A673 (cell line): ENCODE measurements around the gene REST. TPM values are rescaled to one million over a fixed set of nuclear protein-coding genes. Genes with fewer than 3 reads are reported as not detected.

Source experiments
- BruUV-seq: library from RNA; stranded (reverse); fragments of 400-500 nt; replicated peaks from 2 replicates; lab custom pipeline; 2021; lab: Mats Ljungman, UMichigan
- CTCF ChIA-PET: fragments of 300-600 bp; sonication (Branson Sonifier 250); formaldehyde crosslinking; loops from one replicate; lab custom pipeline; 2022; ENCODE audit warnings: antibody characterized with exemption; lab: Charles Lee
- POLR2A ChIA-PET: fragments of 300-600 bp; sonication (Branson Sonifier 250); formaldehyde crosslinking; loops from one replicate; lab custom pipeline; 2022; ENCODE audit warnings: antibody characterized with exemption; ENCODE audit not compliant: low non-redundant PET; lab: Charles Lee
- DNase-seq: peaks from one replicate; pipeline ENCODE4 v3.0.0-alpha.2; 2015; ENCODE audit warnings: low spot score
- H3K27ac ChIP-seq: fragments of 200-600 bp; sonication (generic); 2 replicates; pipeline ENCODE4 v1.5.1; 2016; ENCODE audit warnings: mixed run types, low read depth, mild to moderate bottlenecking, mixed read lengths, antibody characterized with exemption, low read length; ENCODE audit not compliant: poor library complexity, severe bottlenecking
- H3K27me3 ChIP-seq: fragments of 200-600 bp; sonication (generic); replicated peaks from 2 replicates; pipeline ENCODE4 v1.6.1; 2017; ENCODE audit warnings: mixed run types, low read depth, mild to moderate bottlenecking, mixed read lengths, antibody characterized with exemption, low read length; ENCODE audit not compliant: insufficient read depth, poor library complexity
- H3K36me3 ChIP-seq: fragments of 200-600 bp; sonication (generic); 2 replicates; pipeline ENCODE4 v1.6.1; 2016; ENCODE audit warnings: mixed run types, mild to moderate bottlenecking, mixed read lengths, antibody characterized with exemption, low read length; ENCODE audit not compliant: insufficient read depth, poor library complexity, severe bottlenecking
- H3K4me1 ChIP-seq: fragments of 200-600 bp; sonication (generic); 2 replicates; pipeline ENCODE4 v1.6.1; 2017; ENCODE audit warnings: mixed run types, mild to moderate bottlenecking, mixed read lengths, antibody characterized with exemption, low read length; ENCODE audit not compliant: insufficient read depth, poor library complexity, severe bottlenecking
- H3K4me3 ChIP-seq: fragments of 200-600 bp; sonication (generic); 2 replicates; pipeline ENCODE4 v1.5.1; 2016; ENCODE audit warnings: low read depth, mixed run types, mild to moderate bottlenecking, mixed read lengths, low read length; ENCODE audit not compliant: poor library complexity, severe bottlenecking
- H3K9me3 ChIP-seq: fragments of 200-600 bp; sonication (generic); 2 replicates; pipeline ENCODE4 v1.6.1; 2016; ENCODE audit warnings: mixed run types, low read depth, mild to moderate bottlenecking, mixed read lengths, antibody characterized with exemption, low read length; ENCODE audit not compliant: poor library complexity, severe bottlenecking
- EZH2 ChIP-seq: fragments of 200-600 bp; sonication (generic); IDR thresholded peaks from 2 replicates; pipeline ENCODE4 v1.6.1; 2017; ENCODE audit warnings: borderline replicate concordance, low read depth, mild to moderate bottlenecking, mixed read lengths, antibody characterized with exemption, low read length; ENCODE audit not compliant: poor library complexity, severe bottlenecking
- intact Hi-C: fragments of 100-400 bp; cut with micrococcal nuclease; formaldehyde crosslinking; loops from one replicate; pipeline ENCODE4 v1.10.0; 2022; ENCODE audit not compliant: unreplicated experiment
- total RNA-seq: library from RNA; stranded (reverse); gene quantifications from 2 replicates; pipeline ENCODE4 v1.2.3, GENCODE V29; 2021
- TF ChIP-seq, protein P1 (sequence below): fragments of 300-800, 200-600 bp; sonication (generic); conservative IDR thresholded peaks from 2 replicates; pipeline ENCODE4 v1.5.1; 2017; ENCODE audit warnings: low read depth, mild to moderate bottlenecking, antibody characterized with exemption, low read length, moderate library complexity, mixed read lengths

The REST gene
- total RNA-seq, 1 experiment from 2014 or later, result 24.6 TPM

- peak; percentile 86 for DNase-seq
- TF ChIP-seq, protein P1, sequence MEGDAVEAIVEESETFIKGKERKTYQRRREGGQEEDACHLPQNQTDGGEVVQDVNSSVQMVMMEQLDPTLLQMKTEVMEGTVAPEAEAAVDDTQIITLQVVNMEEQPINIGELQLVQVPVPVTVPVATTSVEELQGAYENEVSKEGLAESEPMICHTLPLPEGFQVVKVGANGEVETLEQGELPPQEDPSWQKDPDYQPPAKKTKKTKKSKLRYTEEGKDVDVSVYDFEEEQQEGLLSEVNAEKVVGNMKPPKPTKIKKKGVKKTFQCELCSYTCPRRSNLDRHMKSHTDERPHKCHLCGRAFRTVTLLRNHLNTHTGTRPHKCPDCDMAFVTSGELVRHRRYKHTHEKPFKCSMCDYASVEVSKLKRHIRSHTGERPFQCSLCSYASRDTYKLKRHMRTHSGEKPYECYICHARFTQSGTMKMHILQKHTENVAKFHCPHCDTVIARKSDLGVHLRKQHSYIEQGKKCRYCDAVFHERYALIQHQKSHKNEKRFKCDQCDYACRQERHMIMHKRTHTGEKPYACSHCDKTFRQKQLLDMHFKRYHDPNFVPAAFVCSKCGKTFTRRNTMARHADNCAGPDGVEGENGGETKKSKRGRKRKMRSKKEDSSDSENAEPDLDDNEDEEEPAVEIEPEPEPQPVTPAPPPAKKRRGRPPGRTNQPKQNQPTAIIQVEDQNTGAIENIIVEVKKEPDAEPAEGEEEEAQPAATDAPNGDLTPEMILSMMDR, result no peak
- TF ChIP-seq EZH2, result no peak
- BruUV-seq, result no TSS peak
- ChIA-PET CTCF (no interaction called here), POLR2A (interaction anchor here (1.2 kb wide), 1 partner anchor 20 kb away, joined by 3 read pairs; the partner anchor contains the start of gene NOA1)
- Histone ChIP-seq H3K9me3 (no peaks in the 10 kb centered on the region), H3K27ac (peak overlapping the region; percentile 14), H3K27me3 (no peaks in the 10 kb centered on the region), H3K36me3 (no peaks in the 10 kb centered on the region), H3K4me1 (peaks cover 5% of the 10 kb centered on the region), H3K4me3 (no peak overlapping the region)
- intact Hi-C loops, result no loop called here
Measured at GRCh38 chr4:56958111-56958517, 50.4 kb downstream of the REST start.

- H3K9me3 ChIP-seq, result no peaks in the 10 kb centered on the region
- no peak overlapping the region for H3K4me3 ChIP-seq
- no TSS peak for BruUV-seq
- DNase-seq, result no peak
- H3K27ac ChIP-seq, result no peak overlapping the region
- H3K4me1 ChIP-seq, result peaks cover 5% of the 10 kb centered on the region
- no peaks in the 10 kb centered on the region for H3K36me3 ChIP-seq
- TF ChIP-seq, protein P1, result no peak
- no peak for TF ChIP-seq EZH2
- CTCF ChIA-PET, result no interaction called here
- intact Hi-C loops, result no loop called here
- POLR2A ChIA-PET, result no interaction called here
- H3K27me3 ChIP-seq, result no peaks in the 10 kb centered on the region
Measured at GRCh38 chr4:56959100-56959499, 51.4 kb downstream of the REST start.

DNA sequence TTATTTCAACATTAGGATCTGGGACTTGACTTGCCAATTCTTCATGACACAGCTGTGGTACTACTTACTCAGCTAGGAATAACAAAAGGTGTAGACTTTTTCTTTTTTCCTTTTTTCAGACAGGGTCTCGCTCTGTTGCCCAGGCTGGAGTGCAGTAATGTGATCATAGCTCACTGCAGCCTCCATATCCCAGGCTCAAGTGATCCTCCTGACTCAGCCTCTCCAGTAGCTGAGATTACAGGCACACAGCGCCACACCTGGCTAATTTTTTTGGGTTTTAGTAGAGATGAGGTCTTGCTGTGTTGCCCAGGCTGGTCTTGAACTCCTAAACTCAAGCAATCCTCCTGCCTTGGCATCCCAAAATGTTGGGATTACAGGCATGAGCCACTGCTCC lies 53.4 kb downstream of the REST start:
- TF ChIP-seq, protein P1, result no peak
- TF ChIP-seq EZH2, result no peak
- Histone ChIP-seq H3K4me1 (peaks cover 5% of the 10 kb centered on the region), H3K27me3 (no peaks in the 10 kb centered on the region), H3K27ac (no peak overlapping the region), H3K4me3 (no peak overlapping the region), H3K36me3 (no peaks in the 10 kb centered on the region), H3K9me3 (no peaks in the 10 kb centered on the region)
- intact Hi-C loops, result no loop called here
- POLR2A ChIA-PET, result interaction anchor here (0.6 kb wide), 1 partner anchor 23 kb away, joined by 3 read pairs; no protein-coding TSS in a partner anchor
- DNase-seq, result no peak
- BruUV-seq, result no TSS peak
- CTCF ChIA-PET, result no interaction called here
